Fibroblast of the aortic adventitia (primary cell): ENCODE data around the gene MAGEF1. TPM values are rescaled to one million over a fixed set of nuclear protein-coding genes. Genes with fewer than 3 reads are reported as not detected.

Experiments
- DNase-seq: peaks from one replicate; pipeline ENCODE4 v3.0.0-alpha.2; 2010; ENCODE audit warnings: low read depth
- H3K4me3 ChIP-seq: 2 replicates; pipeline ENCODE4 v1.5.1; 2011; ENCODE audit warnings: low read depth, mild to moderate bottlenecking, control low read depth, low read length, moderate library complexity
- CTCF ChIP-seq: IDR thresholded peaks from 2 replicates; pipeline ENCODE4 v1.5.1; 2011; ENCODE audit warnings: mild to moderate bottlenecking, low read length, control low read depth, inconsistent platforms; ENCODE audit not compliant: insufficient read depth
- total RNA-seq: library from RNA; depleted of rRNA; stranded (reverse); fragments of >200 nt; gene quantifications from 2 replicates; pipeline ENCODE4 v1.2.3, GENCODE V29; 2012; ENCODE audit warnings: low replicate concordance

Gene MAGEF1
- total RNA-seq, 1 donor: 16.8 TPM

DNA sequence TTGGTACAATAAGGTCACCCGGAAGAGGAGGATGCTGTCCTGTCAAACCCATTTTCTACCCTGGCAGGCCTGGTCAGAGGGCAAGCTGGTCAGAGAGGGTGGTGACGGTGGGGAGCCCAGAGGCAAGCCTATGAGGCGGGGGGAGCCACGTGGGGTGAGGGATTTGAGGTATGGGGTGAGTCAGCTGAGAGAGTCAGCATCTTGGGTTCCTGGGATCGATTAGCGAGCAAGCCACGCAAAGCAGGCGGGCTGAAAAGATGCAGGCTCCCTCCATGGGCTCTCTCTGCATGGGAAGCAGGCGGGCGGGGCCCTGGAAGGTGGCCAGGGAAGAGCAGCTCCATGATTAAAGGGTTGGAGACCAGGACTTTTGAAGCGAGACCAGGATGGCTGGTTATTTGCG is 48.1 kb downstream of the MAGEF1 start:
- no peak for TF ChIP-seq CTCF
- DNase-seq: no peak
- H3K4me3 ChIP-seq: no peak overlapping the region

- TF ChIP-seq CTCF: no peak
- no peak overlapping the region for H3K4me3 ChIP-seq
- DNase-seq: no peak
Measured at GRCh38 chr3:184663356-184663755, 48.5 kb downstream of the MAGEF1 start.

- DNase-seq: peak; percentile 29
- TF ChIP-seq CTCF: no peak
- no peak overlapping the region for H3K4me3 ChIP-seq
Measured at GRCh38 chr3:184662187-184662586, 49.7 kb downstream of the MAGEF1 start.

- DNase-seq: no peak
Measured at GRCh38 chr3:184660931-184661330, 50.9 kb downstream of the MAGEF1 start.

More at GRCh38 chr3:184660931-184661330, 50.9 kb downstream of the MAGEF1 start:
- no peak for TF ChIP-seq CTCF
- H3K4me3 ChIP-seq: no peak overlapping the region

Other genes starting within 250 kb of the MAGEF1 start
- gene EPHB3, start 150.3 kb downstream of the MAGEF1 start, total RNA-seq: 2.5 and 4.7 TPM in 2 replicates
- gene VPS8, start 100.1 kb upstream of the MAGEF1 start, total RNA-seq: 56.6 and 83.7 TPM in 2 replicates